HG03135 (cell line): Measurements from ENCODE around the gene ZC3H12D.
"Not testable (repeated sequence)": the region's sequence is repeated elsewhere in the genome, so short reads cannot be mapped to it uniquely, and the experiment has no call there.

Source experiments
- ATAC-seq: cut with Tn5 transposase; IDR thresholded peaks from one replicate; pipeline ENCODE4 v1.9.1; 2021; ENCODE audit warnings: mild to moderate bottlenecking, moderate library complexity; ENCODE audit not compliant: unreplicated experiment

ZC3H12D gene

DNA sequence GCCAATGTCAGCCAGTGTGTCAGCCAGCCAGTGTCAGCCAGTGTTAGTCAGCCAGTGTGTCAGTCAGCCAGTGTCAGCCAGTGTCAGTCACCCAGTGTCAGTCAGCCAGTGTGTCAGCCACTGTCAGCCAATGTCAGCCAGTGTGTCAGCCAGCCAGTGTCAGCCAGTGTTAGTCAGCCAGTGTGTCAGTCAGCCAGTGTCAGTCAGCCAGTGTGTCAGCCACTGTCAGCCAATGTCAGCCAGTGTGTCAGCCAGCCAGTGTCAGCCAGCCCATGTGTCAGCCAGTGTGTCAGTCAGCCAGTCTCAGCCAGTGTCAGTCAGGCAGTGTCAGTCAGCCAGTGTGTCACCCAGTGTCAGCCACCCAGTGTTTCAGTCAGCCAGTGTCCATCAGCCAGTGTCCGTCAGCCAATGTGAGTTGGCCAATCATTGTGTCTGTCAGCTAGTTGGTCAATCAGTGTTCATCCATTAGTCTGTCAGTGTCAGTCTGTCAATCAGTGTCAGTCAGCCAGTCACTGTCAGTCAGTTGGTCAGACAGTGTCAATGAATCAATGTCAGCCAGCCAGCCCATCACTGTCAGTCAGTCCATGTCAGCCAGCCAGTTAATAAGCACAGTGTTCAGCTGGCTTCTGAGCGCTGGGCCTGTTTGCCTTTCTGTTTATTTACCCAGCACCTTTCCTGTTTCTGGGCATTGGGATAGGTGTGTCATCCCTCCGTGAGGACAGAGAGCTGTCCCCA, 40.3 kb downstream of the ZC3H12D start:
- not testable (repeated sequence) for ATAC-seq

DNA sequence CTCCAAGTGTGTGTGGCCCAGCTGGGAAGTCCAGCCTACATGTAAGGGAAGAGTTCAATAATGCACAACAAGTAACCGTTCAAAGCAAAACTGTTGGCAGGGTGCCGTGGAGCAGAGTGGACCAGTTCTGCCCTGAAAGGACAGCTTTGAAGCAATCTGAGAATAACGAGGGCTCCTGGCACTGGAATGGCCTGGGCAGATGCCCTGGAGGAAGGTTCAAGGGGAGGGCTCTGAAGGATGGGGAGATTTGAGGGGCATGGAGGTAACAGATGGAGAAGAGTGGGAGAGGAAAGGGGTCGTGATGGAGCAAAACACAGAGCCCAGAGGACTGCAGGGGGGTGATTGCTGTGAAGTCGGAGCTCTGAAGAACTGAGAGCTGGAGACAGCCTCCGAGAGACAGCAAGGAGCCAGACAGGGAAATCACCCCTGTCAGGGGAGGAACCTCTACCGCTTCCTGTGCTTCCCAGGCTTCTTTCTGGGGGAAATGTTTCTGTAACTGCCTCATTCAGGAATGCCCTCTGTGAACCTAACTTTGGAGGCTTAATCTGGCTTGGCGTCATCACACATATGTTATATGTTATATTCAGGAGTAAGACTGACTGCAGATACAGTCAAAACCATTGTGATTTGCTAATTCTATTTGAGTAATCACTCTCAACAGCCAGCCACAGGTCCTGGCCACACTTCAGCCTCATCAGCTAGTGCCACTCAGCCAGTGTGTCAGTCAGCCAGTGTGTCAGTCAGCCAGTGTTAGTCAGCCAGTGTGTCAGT, 41.2 kb downstream of the ZC3H12D start:
- no peak for ATAC-seq

DNA sequence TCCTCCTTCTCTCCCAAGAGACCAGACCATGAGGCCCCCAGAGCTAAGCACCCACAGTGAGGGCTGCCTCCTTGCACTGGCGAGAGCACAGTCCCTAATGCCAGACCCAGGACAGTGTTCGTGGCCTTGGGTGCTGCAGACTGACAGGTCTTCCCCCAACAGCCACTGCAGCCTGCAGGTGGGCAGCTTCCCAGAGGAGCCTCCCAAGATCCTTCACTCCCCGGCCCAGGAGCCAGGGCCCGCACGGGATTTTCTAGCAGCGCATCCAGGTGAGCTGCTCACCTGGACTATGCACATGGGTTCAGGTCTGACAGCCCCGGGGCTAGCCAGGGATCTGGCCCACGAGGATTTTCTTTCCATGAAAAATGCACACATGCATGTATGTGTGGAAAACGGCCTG, 43.1 kb downstream of the ZC3H12D start:
- no peak for ATAC-seq

DNA sequence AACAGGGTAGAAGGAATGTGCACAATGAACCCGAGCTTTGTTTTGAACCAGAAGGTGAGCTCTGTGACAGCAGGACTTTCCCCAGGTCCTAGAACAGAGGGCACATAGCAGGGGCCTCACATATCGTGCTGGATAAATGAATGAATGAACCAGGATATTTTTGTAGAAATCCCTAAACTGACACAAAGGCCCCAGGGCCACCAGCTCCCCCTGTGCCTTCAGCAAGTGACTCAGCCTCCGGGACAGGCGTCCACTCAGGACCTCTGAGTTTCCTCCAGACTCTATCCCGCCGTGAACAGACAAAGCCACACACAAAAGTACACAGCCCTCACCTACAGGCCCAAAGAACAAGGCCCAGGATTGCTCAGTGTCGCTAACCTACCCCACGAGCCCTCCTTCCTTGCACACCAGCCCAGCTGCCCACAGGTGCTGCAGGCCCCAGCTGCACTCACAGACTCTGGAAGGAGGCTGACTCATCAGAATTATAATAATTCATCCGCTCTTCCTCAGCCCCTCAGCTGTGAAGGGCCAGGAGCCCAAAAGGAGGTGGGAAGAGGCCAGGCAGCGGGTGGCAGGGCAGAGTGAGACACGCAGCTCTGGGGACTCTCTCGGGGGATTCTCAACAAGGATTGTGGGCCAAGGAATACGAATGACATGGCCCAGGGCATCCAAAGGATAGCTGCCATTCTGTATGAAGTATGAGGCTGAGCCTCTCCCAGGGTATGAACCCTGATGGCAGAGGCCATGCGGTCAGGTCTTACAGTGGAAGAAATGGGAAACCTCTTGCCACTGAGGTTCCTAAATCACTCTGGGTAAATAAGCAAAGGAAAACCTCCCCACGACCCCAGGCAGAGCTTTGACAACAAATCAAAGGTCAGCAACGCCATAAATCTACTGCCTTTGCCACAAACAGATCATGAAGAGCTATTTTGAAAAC, 43.8 kb downstream of the ZC3H12D start:
- ATAC-seq, result no peak

DNA sequence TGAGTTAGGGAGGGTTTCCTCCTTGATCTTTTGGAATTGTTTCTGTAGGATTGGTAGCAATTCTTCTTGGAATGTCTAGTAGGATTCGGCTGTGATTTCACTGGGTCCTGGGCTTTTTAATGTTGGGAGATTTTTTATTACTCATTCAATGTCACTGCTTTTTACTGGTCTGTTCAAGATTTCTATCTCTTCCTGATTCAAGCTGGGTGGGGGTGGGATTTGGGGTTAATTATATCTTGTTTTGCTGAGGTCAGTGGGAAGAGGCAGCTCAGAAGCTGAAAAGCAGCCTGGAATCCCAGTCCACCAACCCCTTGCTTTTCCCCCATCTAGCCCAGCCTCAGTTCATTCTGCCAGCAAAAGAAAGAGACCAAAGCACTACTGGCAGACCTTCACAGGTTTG, 45.2 kb downstream of the ZC3H12D start:
- ATAC-seq, result no peak

DNA sequence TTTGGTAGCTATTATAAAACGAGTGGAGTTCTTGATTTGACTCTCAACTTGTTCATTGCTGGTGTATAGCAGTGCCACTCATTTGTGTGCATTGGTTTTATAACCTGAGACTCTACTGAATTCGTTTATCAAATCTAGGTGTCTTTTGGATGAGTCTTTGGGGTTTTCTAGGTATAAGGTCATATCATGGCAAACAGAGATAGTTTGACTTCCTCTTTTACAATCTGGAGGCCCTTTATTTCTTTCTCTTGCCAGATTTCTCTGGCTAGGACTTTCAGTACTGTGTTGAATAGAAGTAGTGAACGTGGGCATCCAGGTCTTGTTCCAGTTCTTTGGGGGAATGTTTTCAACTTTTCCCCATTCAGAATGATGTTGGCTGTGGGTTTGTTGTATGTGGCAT, 46.0 kb downstream of the ZC3H12D start:
- ATAC-seq, result no peak

DNA sequence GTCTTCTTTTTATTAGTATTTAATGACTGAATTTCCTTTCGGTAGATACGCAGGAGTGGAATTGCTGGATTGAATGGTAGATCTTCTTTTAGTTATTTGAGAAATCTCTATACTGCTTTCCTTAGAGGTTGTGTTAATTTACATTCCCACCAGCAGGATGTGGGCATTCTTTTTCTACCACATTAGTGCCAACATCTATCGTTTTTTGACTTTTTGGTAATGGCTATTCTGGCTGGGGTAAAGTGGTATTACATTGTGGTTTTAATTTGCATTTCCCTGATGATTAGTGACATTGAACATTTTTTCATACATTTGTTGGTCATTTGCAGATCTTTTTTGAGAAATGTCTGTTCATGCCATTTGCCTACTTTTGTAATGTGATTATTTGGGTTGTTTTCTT, 47.6 kb downstream of the ZC3H12D start:
- ATAC-seq, result no peak

DNA sequence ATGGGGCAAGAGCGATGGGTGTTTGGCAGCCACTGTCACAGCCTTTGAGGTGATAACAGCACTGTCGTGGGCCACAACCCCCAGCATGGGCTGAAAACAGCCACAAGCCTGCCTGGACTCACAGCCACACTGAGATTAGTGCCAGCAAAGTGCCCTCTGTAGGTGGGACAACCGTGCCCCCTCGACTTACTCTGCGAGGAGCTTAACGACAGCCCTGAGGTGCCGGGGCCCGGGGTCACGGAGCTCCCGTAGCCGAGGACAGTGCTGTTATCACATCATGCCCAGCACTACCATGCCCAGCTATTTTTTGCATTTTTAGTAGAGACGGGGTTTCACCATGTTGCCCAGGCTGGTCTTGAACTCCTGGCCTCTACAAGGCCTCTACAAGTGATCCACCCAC, 48.2 kb downstream of the ZC3H12D start:
- no peak for ATAC-seq

DNA sequence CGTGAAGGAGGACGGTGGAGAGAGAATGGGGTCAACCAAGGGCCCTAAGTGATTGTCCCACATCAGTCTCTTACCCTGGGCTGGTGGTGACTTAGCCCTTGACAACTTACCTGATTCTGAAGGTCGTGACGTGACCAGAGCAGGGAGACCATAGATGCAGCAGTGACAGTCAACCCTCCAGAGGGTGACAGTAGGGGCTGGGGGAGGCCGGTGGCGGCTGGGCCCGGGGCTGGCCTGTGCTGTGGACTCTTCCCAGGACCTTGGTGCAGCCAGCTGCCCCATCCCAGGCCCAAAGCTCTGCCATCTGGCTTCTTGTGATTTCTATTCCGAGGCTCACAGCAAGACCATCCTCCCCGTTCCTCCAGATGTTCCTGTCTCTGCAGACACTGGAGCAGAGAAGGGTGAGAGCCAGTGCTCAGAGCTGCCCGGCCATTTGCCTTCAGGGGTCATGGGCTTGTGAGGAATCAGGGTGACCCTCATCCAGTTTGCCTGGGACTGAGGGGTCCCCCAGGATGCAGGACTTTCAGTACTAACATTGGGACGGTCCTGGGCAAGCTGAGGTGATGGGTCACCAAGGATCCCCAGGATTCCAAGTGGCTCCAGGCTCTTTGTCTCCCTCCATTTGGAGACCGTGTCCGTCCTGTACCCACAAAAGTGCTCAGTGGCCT, 48.8 kb downstream of the ZC3H12D start:
- ATAC-seq, result no peak

DNA sequence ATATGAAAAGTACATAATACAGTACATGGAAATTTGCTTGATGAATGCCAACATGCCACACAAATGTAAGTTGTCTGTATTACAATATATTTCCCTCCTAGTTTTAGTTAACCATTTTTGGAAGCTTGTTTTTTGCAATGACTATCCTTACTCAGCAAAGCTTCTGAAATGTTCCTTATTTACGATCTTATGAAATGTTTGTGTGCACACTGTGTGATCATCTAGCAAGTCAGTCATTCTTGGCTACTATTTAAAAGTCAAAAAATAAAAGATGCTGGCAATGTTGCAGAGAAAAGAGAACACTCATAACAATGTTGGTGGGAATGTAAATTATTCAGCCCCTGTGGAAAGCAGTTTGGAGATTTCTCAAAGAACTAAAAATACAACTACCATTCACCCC, 50.9 kb downstream of the ZC3H12D start:
- no peak for ATAC-seq

DNA sequence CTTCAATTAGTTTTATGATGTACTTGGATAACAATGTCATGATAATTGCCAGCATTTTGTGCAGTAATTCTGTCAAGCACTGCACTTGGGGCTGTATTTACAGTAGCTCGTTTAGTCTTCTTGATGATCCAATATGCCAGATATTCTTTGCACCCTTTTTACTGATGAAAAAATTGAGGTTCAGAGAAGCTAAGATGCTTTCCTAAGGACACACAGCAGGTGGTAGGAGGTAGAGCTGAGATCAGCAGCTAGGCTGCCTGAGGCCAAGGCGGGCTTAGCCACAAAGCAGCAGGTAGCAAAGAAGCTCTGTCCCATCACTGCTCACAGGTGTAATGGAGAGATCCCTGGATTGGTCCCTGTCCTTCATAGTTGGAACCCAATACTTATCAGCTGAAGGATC, 51.4 kb downstream of the ZC3H12D start:
- no peak for ATAC-seq

DNA sequence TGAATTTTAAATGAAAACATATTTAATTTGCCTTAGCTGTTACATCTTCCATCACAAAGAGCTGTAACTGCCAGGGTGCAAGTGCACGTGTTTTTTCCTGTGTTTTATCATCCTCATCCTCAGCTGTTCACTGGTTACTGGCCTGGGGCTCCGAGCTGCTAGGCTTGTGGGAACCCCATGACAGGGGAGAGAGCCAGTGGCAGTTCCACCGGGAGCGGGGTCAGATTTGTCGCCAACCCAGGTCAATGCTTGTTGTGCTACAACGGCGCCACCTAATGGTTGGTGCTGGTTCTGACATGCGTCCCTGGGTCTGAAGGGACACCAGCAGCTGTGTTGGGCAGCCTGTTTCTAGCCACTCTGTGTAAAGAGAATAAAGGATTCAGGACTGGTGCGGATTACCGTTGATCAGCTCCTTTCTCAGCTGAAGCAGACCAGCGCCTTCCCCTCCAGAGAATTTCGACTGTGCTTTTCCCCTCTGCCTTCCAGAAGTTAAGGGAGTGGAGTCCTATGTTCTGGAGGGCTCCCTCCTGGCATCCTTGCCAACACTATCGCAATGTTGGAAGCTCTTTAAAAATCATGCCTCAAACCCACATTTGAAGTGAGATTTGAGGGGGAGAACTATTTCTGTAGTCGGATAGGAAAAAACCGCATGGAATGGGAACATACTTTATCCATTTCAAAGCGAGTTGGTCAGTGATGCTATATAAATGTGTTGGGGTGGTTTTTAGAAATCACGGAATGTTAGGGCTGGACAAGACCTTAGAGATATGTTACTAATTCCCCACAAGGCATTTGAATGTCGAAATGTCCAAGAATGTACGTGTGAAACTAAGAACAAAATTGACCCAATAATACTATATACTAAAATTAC, 52.7 kb downstream of the ZC3H12D start:
- ATAC-seq, result peak; percentile 80

DNA sequence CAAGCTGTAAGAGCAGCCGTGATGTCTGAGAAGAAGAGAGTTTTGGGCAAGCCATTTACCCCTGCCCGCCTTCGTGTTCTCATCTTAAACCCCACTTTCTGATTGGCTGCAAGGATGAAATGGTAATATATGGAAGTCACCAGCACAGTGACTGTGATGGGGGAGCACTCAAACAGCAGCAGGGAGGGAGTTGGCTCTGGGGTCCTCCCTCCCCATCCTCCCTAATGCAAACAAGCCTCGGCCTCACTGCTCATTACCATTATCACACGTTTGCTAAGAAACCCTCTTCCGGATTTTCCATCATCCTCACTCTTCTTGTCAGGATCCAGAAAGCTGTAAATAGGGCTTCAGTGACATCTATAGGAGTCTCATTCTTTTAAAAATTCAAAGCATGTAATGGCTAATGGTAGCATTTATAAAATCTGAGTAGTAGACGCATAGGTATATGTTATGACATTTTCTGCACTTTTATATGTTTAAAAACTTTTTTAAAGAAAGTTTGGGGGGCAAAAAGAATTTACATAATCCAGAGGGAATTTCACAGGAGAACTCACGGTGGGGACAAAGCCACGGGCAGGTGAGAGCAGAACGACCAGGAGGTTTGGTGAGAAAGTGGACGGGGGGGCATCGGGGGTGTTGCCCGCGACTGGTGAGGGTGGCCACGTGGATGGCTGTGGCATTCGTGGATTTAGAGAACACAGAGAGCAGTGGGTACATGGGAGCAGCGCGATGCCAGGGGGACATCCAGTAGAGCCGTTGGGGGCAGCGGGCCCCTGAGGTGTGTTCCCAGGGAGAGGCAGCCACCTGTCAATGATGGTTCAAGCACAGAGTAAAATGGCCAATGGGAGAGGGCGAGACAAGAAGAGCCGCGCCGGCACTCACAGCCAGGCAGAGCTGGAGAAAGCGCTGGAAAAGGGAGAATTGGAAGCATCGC, 55.1 kb downstream of the ZC3H12D start:
- no peak for ATAC-seq

DNA sequence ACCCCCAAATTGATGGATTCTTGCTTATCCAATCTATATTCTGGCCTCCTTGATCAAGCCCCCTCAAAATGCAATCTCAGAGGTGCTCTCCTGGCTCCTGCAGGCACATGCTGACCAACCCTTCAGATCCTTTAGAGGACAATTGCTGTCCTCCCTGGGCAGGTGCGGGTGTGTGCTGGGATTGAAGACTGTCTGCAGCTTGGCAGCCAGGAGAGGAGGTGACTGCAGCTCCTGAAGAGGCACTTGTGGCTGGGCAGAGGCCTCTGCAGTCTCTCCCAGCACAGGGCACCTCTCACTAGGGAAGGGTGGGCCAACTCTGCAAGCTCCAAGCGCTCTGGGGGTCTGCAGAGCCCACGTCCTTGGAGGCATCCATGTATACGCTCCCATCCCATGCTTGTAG, 56.2 kb downstream of the ZC3H12D start:
- no peak for ATAC-seq

DNA sequence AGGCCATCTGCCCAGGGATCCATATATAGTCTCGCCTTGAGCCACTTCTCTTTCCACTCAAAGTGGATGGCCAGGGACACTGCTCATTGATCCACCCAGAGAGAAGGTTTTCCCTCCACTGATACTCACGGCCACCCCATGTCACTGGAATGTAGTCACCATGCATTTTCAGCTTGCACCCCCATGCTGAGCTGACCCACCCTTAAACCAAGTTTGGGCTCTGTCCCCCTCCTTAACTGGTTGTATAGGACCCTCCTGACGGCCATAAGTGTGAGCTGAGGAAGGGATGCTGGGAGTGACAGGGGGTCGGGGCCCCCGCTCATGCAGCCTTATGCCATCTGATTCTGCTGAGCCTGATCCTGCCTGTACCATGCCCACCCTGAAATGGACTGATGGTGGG, 59.1 kb downstream of the ZC3H12D start:
- no peak for ATAC-seq

DNA sequence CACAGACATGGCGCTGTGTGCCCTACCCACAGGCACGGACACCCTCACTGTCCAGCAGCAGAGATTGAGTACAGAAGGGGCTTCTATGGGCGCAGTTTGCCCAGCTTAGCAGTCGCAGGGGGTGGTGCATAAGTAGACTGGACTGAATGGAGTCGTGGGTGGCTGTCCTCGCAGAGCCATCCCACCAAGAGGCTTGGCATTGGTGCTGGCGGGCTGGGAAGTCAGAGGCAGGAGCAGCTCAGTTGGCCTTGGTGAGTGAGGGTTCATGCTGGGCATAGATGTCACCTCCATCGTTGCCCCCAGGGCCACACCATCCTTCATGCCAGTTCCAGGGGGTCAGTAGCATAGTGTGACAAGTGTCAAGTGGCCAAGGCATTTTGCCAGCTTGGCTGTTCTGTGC, 59.6 kb downstream of the ZC3H12D start:
- no peak for ATAC-seq

DNA sequence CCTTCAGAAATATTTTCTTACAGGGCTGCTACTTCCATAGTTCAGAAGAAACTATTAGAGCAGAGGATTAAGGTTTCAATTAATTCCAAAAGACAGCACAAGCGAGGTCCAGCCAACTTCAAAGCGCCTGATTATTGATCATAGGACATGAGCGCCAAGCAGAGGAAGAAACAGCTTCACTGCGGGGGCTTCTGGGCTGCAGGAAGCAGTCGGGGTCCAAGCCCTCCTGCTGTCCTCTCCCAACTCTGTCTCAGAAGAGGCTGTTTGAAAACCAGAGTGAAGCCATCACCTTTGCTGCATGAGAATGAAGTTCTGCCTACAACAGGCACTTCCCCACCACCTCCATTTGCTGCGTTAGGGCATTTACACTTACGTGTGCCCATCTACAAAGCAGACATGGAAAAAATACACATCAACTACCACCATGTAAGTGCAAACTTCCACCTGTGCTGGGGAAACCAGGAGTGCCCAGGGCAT, 60.8 kb downstream of the ZC3H12D start:
- no peak for ATAC-seq

DNA sequence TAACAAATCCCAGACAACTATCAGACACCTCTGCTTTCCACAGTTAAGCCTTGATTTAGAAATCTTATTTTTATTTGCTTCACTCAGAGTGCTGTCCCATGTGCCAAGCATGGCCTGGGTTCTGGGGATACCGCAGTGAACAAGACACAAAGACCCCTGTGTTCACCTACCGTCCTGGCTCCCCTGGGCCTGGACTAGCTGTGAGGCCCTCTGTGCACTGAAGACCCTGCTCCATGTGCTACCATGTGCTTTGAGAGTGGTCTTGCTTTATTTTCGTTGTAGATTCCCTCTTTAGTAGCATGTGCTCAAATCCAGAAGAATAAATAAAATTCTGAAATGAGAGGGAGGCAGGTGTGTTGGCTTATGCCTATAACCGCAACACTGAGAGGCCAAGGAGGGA, 62.2 kb downstream of the ZC3H12D start:
- ATAC-seq, result no peak

DNA sequence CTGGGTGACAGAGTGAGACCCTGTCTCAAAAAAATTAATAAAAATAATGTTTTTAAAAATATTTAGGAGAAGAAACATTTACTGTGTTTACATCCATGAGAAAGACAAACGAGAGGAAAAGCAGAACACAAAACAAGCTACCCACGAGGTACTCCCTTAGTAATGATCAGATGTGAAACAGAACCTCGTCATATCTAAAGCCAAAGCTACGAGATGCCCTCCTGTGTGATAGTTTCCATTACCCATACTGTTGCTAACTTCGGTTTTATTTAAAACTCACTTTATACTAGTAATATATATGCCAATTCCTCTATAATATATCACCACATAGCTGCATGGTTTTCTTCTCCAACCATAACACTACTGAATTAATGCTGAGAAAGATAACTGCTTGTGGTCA, 63.7 kb downstream of the ZC3H12D start:
- ATAC-seq, result no peak
